Stomach (tissue), 9 donors: ENCODE results near the gene MTCL1. TPM values are rescaled to one million over a fixed set of nuclear protein-coding genes. Genes with fewer than 3 reads are reported as not detected.

ENCODE experiments used
- DNase-seq, 2 donors: peaks; one replicate each; pipeline versions ENCODE4 v3.0.0 to v3.0.0-alpha.2; 2013 to 2019
- H3K27ac ChIP-seq, 5 donors: fragments of 200-600 bp in 4 of 5; sonication (generic) in 4 of 5; one replicate each; pipeline ENCODE4 v1.5.1; 2013 to 2019; ENCODE audit warnings: mild to moderate bottlenecking in 1 of 5, moderate library complexity in 1 of 5
- H3K27me3 ChIP-seq, 3 donors: fragments of 200-600 bp; sonication (generic); one replicate each; pipeline ENCODE4 v1.5.1; 2017 to 2019; ENCODE audit warnings: mixed run types in 1 of 3
- H3K36me3 ChIP-seq, 4 donors: fragments of 200-600 bp; sonication (generic); 1 replicate in 3 of 4; 2 replicates in 1 of 4; pipeline ENCODE4 v1.5.1; 2016 to 2019
- H3K4me1 ChIP-seq, 4 donors: fragments of 200-600 bp; sonication (generic); one replicate each; pipeline ENCODE4 v1.5.1; 2016 to 2019
- H3K4me3 ChIP-seq, 4 donors: fragments of 200-600 bp; sonication (generic) in 3 of 4; one replicate each; pipeline ENCODE4 v1.5.1; 2016 to 2019; ENCODE audit warnings: mild to moderate bottlenecking in 1 of 4
- H3K9me3 ChIP-seq, 4 donors: fragments of 200-600 bp; sonication (generic); one replicate each; pipeline ENCODE4 v1.5.1; 2016 to 2019
- CTCF ChIP-seq, 7 experiments: fragments of 450-650 bp in 4 of 7; fragments of 200-600 bp in 3 of 7; sonication (generic) in 3 of 7; IDR thresholded peaks; one replicate each; pipeline ENCODE4 v1.5.1; 2016 to 2019; ENCODE audit warnings: antibody characterized with exemption in 7 of 7, control low read depth in 2 of 7, mild to moderate bottlenecking in 1 of 7
- EP300 ChIP-seq: sonication (generic); formaldehyde crosslinking; IDR thresholded peaks from one replicate; pipeline ENCODE4 v1.6.1; 2017; ENCODE audit warnings: antibody characterized with exemption
- POLR2A ChIP-seq, 4 donors: fragments of 450-650 bp; IDR thresholded peaks; one replicate each; pipeline ENCODE4 v1.6.1; 2016; ENCODE audit warnings: antibody characterized with exemption in 4 of 4, control low read depth in 2 of 4, mild to moderate bottlenecking in 1 of 4, moderate library complexity in 1 of 4
- POLR2AphosphoS5 ChIP-seq, 3 donors: sonication (generic); formaldehyde crosslinking; IDR thresholded peaks; one replicate each; pipeline ENCODE4 v1.6.1; 2016; ENCODE audit warnings: antibody characterized with exemption in 3 of 3
- WGBS, 5 donors: extraction: QIAGEN DNeasy Blood & Tissue Kit in 3 of 5; methylation state at CpG; one replicate each; pipeline versions ENCODE4 v1.1.5 to v1.1.7; 2013 to 2018; 5-methylcytosine and 5-hydroxymethylcytosine counted together
- intact Hi-C: fragments of 100-400 bp; cut with DNase I; formaldehyde crosslinking; loops from one replicate; pipeline ENCODE4 v1.15.1; 2023; ENCODE audit warnings: low total_unique reads
- polyA plus RNA-seq, 3 donors: library from polyadenylated mRNA; stranded (reverse); fragments of 200-250 nt; gene quantifications; one replicate each; pipeline ENCODE4 v1.2.3, GENCODE V29; 2013
- total RNA-seq, 5 donors: library from RNA; depleted of rRNA; stranded (reverse); fragments of >200 nt; gene quantifications; one replicate each; pipeline versions ENCODE4 v1.1.0 to v1.2.3, GENCODE V29; 2014 to 2016
- donor health status: healthy with polysubstance abuse.
- donor health status: Bipolar disorder and iron deficiency.
- donor health status: healthy.

Gene MTCL1
- total and polyA plus RNA-seq, 8 donors: 2.3 to 225 (median 20.5) TPM

GRCh38 chr18:8788503-8789429, 83.4 kb downstream of the MTCL1 start:
- peaks cover 0 to 12% (median 6%) of the 10 kb centered on the region in 4 donors for H3K4me1 ChIP-seq
- H3K27me3 ChIP-seq: no peaks in the 10 kb centered on the region
- H3K9me3 ChIP-seq: no peaks in the 10 kb centered on the region
- TF ChIP-seq POLR2AphosphoS5 (IDR thresholded peaks at IDR 0.05): peak in 2 of 3 donors; percentile 54 to 62
- TF ChIP-seq EP300: no peak
- H3K4me3 ChIP-seq: no peak overlapping the region
- intact Hi-C loops: no loop called here
- peaks cover 3 to 42% (median 28%) of the 10 kb centered on the region in 4 donors for H3K36me3 ChIP-seq
- H3K27ac ChIP-seq: no peak overlapping the region
- WGBS, 5 donors: 74 to 89% (median 79%) methylated on average over 13 of the region's 13 CpGs
- peak in 1 of 2 donors; percentile 40 for DNase-seq

- intact Hi-C loops: no loop called here
- peaks cover 0 to 22% (median 10%) of the 10 kb centered on the region in 4 donors for H3K36me3 ChIP-seq
- H3K4me1 ChIP-seq: peaks cover 6 to 35% (median 21%) of the 10 kb centered on the region in 4 donors
- no peak overlapping the region for H3K27ac ChIP-seq
- 83 to 96% (median 88%) methylated on average over 4 of the region's 4 CpGs for WGBS, 5 donors
- H3K27me3 ChIP-seq: no peaks in the 10 kb centered on the region
- no peak for DNase-seq
- no peak for TF ChIP-seq POLR2A (IDR thresholded peaks at IDR 0.05)
- no peak for TF ChIP-seq POLR2AphosphoS5 (IDR thresholded peaks at IDR 0.05)
- no peak for TF ChIP-seq EP300
- no peaks in the 10 kb centered on the region for H3K9me3 ChIP-seq
- no peak overlapping the region for H3K4me3 ChIP-seq
Observed at GRCh38 chr18:8791171-8791651, 85.9 kb downstream of the MTCL1 start.

- peak overlapping the region in 1 of 5 donors; percentile 61 for H3K27ac ChIP-seq
- no peaks in the 10 kb centered on the region for H3K27me3 ChIP-seq
- no peaks in the 10 kb centered on the region for H3K9me3 ChIP-seq
- 56 to 71% (median 62%) methylated on average over 14 to 16 of the region's 16 CpGs for WGBS, 5 donors
- no peak overlapping the region for H3K4me3 ChIP-seq
- H3K36me3 ChIP-seq: peaks cover 0 to 12% (median 0%) of the 10 kb centered on the region in 4 donors
- TF ChIP-seq EP300: no peak
- no peak for TF ChIP-seq POLR2A (IDR thresholded peaks at IDR 0.05)
- TF ChIP-seq CTCF (IDR thresholded peaks at IDR 0.05): no peak
- TF ChIP-seq POLR2AphosphoS5 (IDR thresholded peaks at IDR 0.05): no peak
- no peak for DNase-seq
- peaks cover 9 to 51% (median 29%) of the 10 kb centered on the region in 4 donors for H3K4me1 ChIP-seq
- intact Hi-C loops: no loop called here
Observed at GRCh38 chr18:8792688-8793316, 87.4 kb downstream of the MTCL1 start.

- 36 to 62% (median 53%) methylated on average over 13 of the region's 13 CpGs for WGBS, 5 donors
- H3K4me3 ChIP-seq: no peak overlapping the region
- no peak for TF ChIP-seq POLR2A (IDR thresholded peaks at IDR 0.05)
- no peak for TF ChIP-seq CTCF (IDR thresholded peaks at IDR 0.05)
- no peak for TF ChIP-seq EP300
- TF ChIP-seq POLR2AphosphoS5 (IDR thresholded peaks at IDR 0.05): no peak
- peaks cover 9 to 58% (median 33%) of the 10 kb centered on the region in 4 donors for H3K4me1 ChIP-seq
- no peaks in the 10 kb centered on the region for H3K9me3 ChIP-seq
- H3K36me3 ChIP-seq: peaks cover 0 to 18% (median 0%) of the 10 kb centered on the region in 4 donors
- H3K27me3 ChIP-seq: no peaks in the 10 kb centered on the region
- peak overlapping the region in 3 of 5 donors; percentile 54 to 69 (median 61) for H3K27ac ChIP-seq
- intact Hi-C loops: no loop called here
- DNase-seq: peak in 1 of 2 donors; percentile 37
Observed at GRCh38 chr18:8793445-8794155, 88.2 kb downstream of the MTCL1 start.
